ENCODE data around the gene GMPPA. TPM values are rescaled to one million over a fixed set of nuclear protein-coding genes. Genes with fewer than 3 reads are reported as not detected.

Gene GMPPA
- total RNA-seq, 1 donor from 2014 or later = 29.9 TPM

DNA sequence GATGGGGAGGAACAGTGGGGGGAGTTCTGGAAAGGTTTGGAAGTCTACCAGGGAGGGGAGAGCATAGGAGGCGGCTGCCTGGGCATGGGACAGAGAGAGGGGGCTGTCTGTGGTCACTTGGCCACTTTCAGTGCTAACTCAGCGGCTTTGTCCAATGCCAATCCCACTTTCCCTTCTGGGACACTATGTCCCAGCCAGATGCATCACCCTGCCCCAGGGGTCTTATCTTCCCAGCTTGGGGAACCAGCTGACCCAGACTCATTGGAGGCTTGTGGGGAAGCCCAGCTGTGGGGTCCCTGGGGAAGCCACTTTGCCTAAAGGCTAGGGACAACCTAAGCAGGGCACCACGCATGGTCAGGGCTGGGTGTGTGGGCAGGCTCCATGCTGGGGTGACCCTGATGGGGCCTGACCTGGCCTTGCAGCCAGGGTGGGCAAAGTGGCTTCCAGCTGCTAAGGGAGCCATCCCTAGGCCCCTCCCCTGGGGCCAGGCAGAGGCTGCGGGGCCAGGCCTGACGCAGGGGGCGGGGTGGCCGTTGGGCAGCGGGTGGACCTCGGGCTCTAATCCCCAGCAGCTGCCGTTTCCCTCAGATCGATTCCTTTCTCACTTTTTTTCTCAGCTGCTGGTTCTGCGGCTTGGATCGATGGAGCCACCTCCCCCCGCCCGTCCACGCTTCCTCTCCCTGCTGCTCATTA is 14.0 kb downstream of the GMPPA start:
- no peaks in the 10 kb centered on the region for H3K36me3 ChIP-seq
- intact Hi-C loops (cut with DNase I) = no loop called here
- peaks cover 16% of the 10 kb centered on the region for H3K4me1 ChIP-seq
- no peaks in the 10 kb centered on the region for H3K9me3 ChIP-seq
- peaks cover 85% of the 10 kb centered on the region for H3K27me3 ChIP-seq (ENCODE audit: low read depth)
- H3K4me3 ChIP-seq = no peak overlapping the region
- no peak for DNase-seq
- ATAC-seq = no peak
- H3K27ac ChIP-seq = no peak overlapping the region
- TF ChIP-seq CTCF (IDR thresholded peaks at IDR 0.05) = no peak

DNA sequence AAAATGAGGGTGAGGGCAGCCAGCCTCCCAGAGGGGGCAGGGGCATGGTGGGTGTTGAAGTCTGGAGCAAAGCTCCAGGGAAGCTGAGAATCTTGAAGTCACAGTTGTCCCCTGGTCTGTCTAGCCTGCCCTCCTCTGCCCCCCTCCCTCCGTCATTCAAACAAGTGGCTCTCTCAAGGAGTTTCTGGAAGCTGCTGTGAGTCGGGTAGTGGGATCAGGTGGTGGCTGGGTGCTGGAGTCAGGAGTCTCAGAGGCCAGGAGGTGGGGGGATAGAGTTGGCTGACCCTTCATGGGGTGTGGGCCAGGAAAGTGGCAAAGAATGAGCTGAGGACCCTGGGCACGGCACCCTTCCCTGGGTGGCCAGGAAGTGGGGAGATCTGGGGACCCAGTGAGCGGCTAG is 15.1 kb downstream of the GMPPA start:
- no peaks in the 10 kb centered on the region for H3K36me3 ChIP-seq
- no peak for DNase-seq
- H3K27ac ChIP-seq = no peak overlapping the region
- H3K4me3 ChIP-seq = no peak overlapping the region
- peaks cover 16% of the 10 kb centered on the region for H3K4me1 ChIP-seq
- ATAC-seq = no peak
- intact Hi-C loops (cut with DNase I) = no loop called here
- TF ChIP-seq CTCF (IDR thresholded peaks at IDR 0.05) = no peak
- peaks cover 85% of the 10 kb centered on the region for H3K27me3 ChIP-seq (ENCODE audit: low read depth)
- H3K9me3 ChIP-seq = no peaks in the 10 kb centered on the region

GRCh38 chr2:219514196-219514761 is 15.6 kb downstream of the GMPPA start, which contains the start of gene ASIC4:
ASIC4 (plus strand) TSS chr2:219514482; CDS start chr2:219514725, 243 bp downstream.
- Histone ChIP-seq H3K4me3 (no peak within 1 kb of the TSS), H3K27ac (no peak within 1 kb of the TSS), H3K36me3 (no peaks in the 10 kb centered on the region), H3K9me3 (no peaks in the 10 kb centered on the region), H3K27me3 (ENCODE audit: low read depth) (peaks cover 81% of the 10 kb centered on the region), H3K4me1 (peaks cover 12% of the 10 kb centered on the region)
- no peak for DNase-seq
- ATAC-seq = peak in 1 of 2 donors; percentile 3
- intact Hi-C loops (cut with DNase I) = no loop called here
- TF ChIP-seq CTCF (IDR thresholded peaks at IDR 0.05) = no peak

- Histone ChIP-seq H3K4me1 (peaks cover 6% of the 10 kb centered on the region), H3K4me3 (no peak overlapping the region), H3K9me3 (no peaks in the 10 kb centered on the region), H3K27ac (no peak overlapping the region), H3K36me3 (no peaks in the 10 kb centered on the region), H3K27me3 (ENCODE audit: low read depth) (peaks cover 82% of the 10 kb centered on the region)
- TF ChIP-seq CTCF (IDR thresholded peaks at IDR 0.05) = no peak
- DNase-seq (no peak), ATAC-seq (peak in 1 of 2 donors; percentile 4)
- intact Hi-C loops (cut with DNase I) = no loop called here
Measured at GRCh38 chr2:219514836-219515235, 16.1 kb downstream of the GMPPA start.

DNA sequence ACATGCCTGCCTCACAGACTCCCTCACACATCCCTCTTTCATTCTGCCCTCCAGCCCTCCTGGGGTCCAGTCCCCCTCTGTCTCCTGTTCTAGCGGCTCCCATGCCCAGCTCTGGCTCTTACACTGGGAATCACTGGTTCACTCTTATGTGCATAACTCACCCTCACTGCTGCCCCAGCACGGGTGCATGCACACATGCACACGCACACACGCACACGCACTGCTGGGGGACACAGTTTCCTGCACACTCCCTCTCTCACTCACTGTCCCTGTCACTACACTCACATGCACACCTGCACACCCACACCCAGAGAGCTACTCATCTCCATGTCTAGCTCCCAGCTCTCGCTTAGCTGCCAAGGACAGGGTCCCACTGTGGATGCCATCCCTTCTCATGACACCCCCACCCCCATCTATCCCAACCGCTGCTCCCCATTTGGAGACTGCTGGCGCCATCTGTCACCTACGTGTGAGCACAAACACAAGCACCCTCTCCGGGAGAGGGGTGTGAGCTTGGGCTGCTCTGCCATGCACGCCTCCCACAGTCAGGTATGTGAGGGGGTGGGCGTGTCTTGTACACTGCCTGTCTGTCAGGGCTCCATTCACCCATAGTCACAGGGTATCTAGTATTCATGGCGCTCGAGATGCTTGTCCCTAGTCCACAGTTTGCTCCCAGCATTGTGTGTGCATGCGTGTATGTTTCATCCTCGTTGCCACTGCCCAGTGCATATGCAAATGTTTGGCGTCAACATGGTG is 17.4 kb downstream of the GMPPA start:
- Histone ChIP-seq H3K4me3 (no peak overlapping the region), H3K4me1 (no peaks in the 10 kb centered on the region), H3K27ac (no peak overlapping the region), H3K9me3 (no peaks in the 10 kb centered on the region), H3K36me3 (no peaks in the 10 kb centered on the region), H3K27me3 (ENCODE audit: low read depth) (peaks cover 83% of the 10 kb centered on the region)
- no peak for TF ChIP-seq CTCF (IDR thresholded peaks at IDR 0.05)
- DNase-seq (no peak), ATAC-seq (no peak)
- intact Hi-C loops (cut with DNase I) = no loop called here
